Kidney (tissue), 14 donors: ENCODE data around the gene SIGLEC5. TPM values are rescaled to one million over a fixed set of nuclear protein-coding genes. Genes with fewer than 3 reads are reported as not detected.

Experiments
- DNase-seq, 5 donors: peaks; one replicate each; pipeline ENCODE4 v3.0.0-alpha.2; 2013 to 2020
- FAIRE-seq: peaks from 2 replicates; lab custom pipeline; 2012; peaks lifted over from hg19 to GRCh38; lab: Jason Lieb, UNC
- H3K27ac ChIP-seq, 2 donors: one replicate each; pipeline ENCODE4 v1.7.0; 2013; ENCODE audit warnings: low read depth in 2 of 2, low read length in 2 of 2, inconsistent platforms in 1 of 2
- H3K27me3 ChIP-seq: one replicate; pipeline ENCODE4 v1.7.1; 2013; ENCODE audit warnings: low read length, inconsistent platforms; ENCODE audit not compliant: control insufficient read depth, insufficient read depth
- H3K36me3 ChIP-seq, 3 donors: one replicate each; pipeline versions ENCODE4 v1.7.0 to v1.7.1; 2013; ENCODE audit warnings: low read length in 3 of 3, control low read depth in 1 of 3, inconsistent platforms in 1 of 3; ENCODE audit not compliant: insufficient read depth in 3 of 3, control insufficient read depth in 2 of 3
- H3K4me1 ChIP-seq, 3 donors: one replicate each; pipeline versions ENCODE4 v1.7.0 to v1.7.1; 2013; ENCODE audit warnings: low read length in 3 of 3, inconsistent platforms in 1 of 3, low read depth in 1 of 3; ENCODE audit not compliant: control insufficient read depth in 2 of 3, insufficient read depth in 2 of 3
- H3K4me3 ChIP-seq, 3 donors: one replicate each; pipeline versions ENCODE4 v1.7.0 to v1.8.1; 2013; ENCODE audit warnings: low read length in 3 of 3, control low read depth in 1 of 3, inconsistent platforms in 1 of 3
- H3K9ac ChIP-seq, 3 donors: one replicate each; pipeline versions ENCODE4 v1.7.0 to v1.7.1; 2013; ENCODE audit warnings: low read length in 3 of 3, control low read depth in 1 of 3, inconsistent platforms in 1 of 3
- H3K9me3 ChIP-seq, 3 donors: one replicate each; pipeline versions ENCODE4 v1.7.0 to v1.7.1; 2013; ENCODE audit warnings: low read length in 3 of 3, control low read depth in 1 of 3, inconsistent platforms in 1 of 3; ENCODE audit not compliant: control insufficient read depth in 2 of 3, insufficient read depth in 1 of 3
- CTCF ChIP-seq: IDR thresholded peaks from 3 replicates; pipeline ENCODE4 v1.5.1; 2012; ENCODE audit warnings: mild to moderate bottlenecking, moderate library complexity, borderline replicate concordance; ENCODE audit not compliant: insufficient read depth; ENCODE audit errors: extremely low read depth
- intact Hi-C: fragments of 100-400 bp; cut with DNase I; formaldehyde crosslinking; loops from one replicate; pipeline ENCODE4 v1.11.1; 2022
- polyA plus RNA-seq: library from polyadenylated mRNA; stranded (reverse); fragments of 350-450 nt; fragmentation: Illumina TruSeq; extraction: RNeasy Lipid Tissue Mini Kit (QIAGEN cat#74804); gene quantifications from one replicate; pipeline ENCODE4 v1.2.3, GENCODE V29; 2014; ENCODE audit warnings: low read depth, low replicate concordance; ENCODE audit not compliant: insufficient read depth
- total RNA-seq: library from RNA; stranded (reverse); fragmentation: NEBNext Ultra II Directional; extraction: Animal tissue kit (Norgen Biotek cat#: 25700); gene quantifications from one replicate; pipeline ENCODE4 v1.2.1, GENCODE V29; 2021
- donor health status: control.
- donor health status: control.
- donor health status: control.
- donor health status: control.
- donor health status: control.
- donor health status: DM: yes; HTN: yes; CAD: no.
- donor health status: Normal renal cell carcinoma (clear cell type).

The SIGLEC5 gene
- total and polyA plus RNA-seq, 2 donors from 2014 or later = not detected

GRCh38 chr19:51626675-51627074 is 3.5 kb downstream of the SIGLEC5 start:
- no peak for FAIRE-seq
- H3K4me1 ChIP-seq = peaks cover 0 to 2% (median 0%) of the 10 kb centered on the region in 3 donors
- no peaks in the 10 kb centered on the region for H3K27me3 ChIP-seq
- H3K4me3 ChIP-seq = no peak overlapping the region
- H3K36me3 ChIP-seq = no peaks in the 10 kb centered on the region
- intact Hi-C loops = no loop called here
- no peak overlapping the region for H3K27ac ChIP-seq
- H3K9ac ChIP-seq = no peak overlapping the region
- no peak for DNase-seq
- no peaks in the 10 kb centered on the region for H3K9me3 ChIP-seq
- TF ChIP-seq CTCF = no peak

DNA sequence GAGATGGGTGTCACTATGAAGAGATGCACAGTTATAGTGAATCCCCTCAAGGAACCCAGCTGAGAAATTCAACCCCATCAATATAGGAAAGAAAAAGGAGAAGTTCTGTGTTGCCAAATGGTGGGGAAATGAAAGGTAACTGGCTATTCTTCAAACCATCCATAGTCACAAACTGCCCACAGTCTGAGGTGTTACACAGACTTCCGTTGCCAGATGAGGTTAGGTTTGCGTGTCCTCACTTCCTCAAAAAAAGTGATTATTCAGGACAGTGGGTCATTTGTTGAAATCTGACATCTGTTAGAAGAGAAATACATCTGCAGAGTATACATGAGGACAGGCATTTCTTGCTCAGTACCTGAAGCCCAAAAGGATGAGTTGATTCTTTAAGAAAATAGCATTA is 9.0 kb downstream of the SIGLEC5 start:
- H3K4me3 ChIP-seq = no peak overlapping the region
- H3K4me1 ChIP-seq = no peaks in the 10 kb centered on the region
- H3K27ac ChIP-seq = no peak overlapping the region
- DNase-seq (no peak), FAIRE-seq (no peak)
- intact Hi-C loops = no loop called here
- no peak for TF ChIP-seq CTCF
- H3K36me3 ChIP-seq = no peaks in the 10 kb centered on the region
- H3K27me3 ChIP-seq = no peaks in the 10 kb centered on the region
- no peak overlapping the region for H3K9ac ChIP-seq
- no peaks in the 10 kb centered on the region for H3K9me3 ChIP-seq

DNA sequence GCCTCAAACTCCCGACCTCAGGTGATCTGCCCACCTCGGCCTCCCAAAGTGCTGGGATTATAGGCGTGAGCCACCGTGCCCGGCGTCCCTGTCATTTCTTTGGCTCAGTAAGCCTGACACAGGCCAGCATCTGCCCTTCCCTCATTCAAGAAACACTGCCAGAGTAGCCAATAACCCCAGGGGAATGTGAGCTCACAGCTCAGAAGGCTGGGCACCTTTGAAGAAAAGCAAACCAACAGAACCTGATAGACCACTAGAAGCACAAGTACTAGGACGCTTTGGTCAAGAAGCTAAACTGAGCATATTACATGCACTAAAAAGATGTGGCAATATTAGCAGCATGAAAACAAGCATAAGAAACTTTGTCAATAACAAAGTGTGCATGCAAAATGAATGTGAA is 14.2 kb downstream of the SIGLEC5 start:
- intact Hi-C loops = no loop called here
- DNase-seq = no peak
- Histone ChIP-seq H3K4me1 (no peaks in the 10 kb centered on the region), H3K9ac (no peak overlapping the region), H3K4me3 (no peak overlapping the region), H3K36me3 (no peaks in the 10 kb centered on the region), H3K27ac (no peak overlapping the region), H3K9me3 (peaks cover 0 to 4% (median 0%) of the 10 kb centered on the region in 3 donors), H3K27me3 (no peaks in the 10 kb centered on the region)
- no peak for TF ChIP-seq CTCF
- FAIRE-seq = no peak

DNA sequence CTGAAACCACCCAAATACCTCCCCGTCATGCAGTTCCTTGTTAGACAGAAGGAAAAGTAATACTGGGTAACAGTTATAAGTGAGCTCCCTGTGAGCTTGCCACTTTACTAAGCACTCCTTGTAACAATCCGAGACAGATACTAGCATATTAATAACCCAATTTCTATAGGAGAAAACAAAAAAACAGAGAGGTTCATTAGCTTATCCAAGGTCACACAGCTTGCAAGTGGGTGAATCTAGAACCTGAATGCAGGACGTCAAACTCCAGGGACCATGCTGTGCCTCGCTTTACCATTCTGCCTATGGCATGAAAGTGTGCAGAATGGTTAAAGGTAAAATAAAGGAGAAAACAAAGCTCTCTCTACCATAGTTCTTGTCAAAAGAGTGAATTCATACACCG is 15.4 kb downstream of the SIGLEC5 start:
- DNase-seq = no peak
- Histone ChIP-seq H3K4me3 (no peak overlapping the region), H3K9ac (no peak overlapping the region), H3K4me1 (no peaks in the 10 kb centered on the region), H3K9me3 (peaks cover 0 to 4% (median 0%) of the 10 kb centered on the region in 3 donors), H3K36me3 (no peaks in the 10 kb centered on the region), H3K27me3 (no peaks in the 10 kb centered on the region), H3K27ac (no peak overlapping the region)
- TF ChIP-seq CTCF = no peak
- no peak for FAIRE-seq
- intact Hi-C loops = no loop called here
